Subcutaneous adipose tissue (tissue), 4 donors: Measurements from ENCODE around the gene ANXA5. TPM values are rescaled to one million over a fixed set of nuclear protein-coding genes. Genes with fewer than 3 reads are reported as not detected.

Experiments
- total RNA-seq, 4 donors: library from RNA; depleted of rRNA; stranded (reverse); fragments of >200 nt; gene quantifications; one replicate each; pipeline ENCODE4 v1.1.0, GENCODE V29; 2016
- TF ChIP-seq, protein P1 (sequence below): fragments of 450-650 bp; IDR thresholded peaks from one replicate; pipeline ENCODE4 v1.5.1; 2016; ENCODE audit warnings: low read depth, mild to moderate bottlenecking, control low read depth, antibody characterized with exemption, moderate library complexity

Gene ANXA5
- total RNA-seq, 4 donors from 2014 or later = 448 to 793 (median 575) TPM

- TF ChIP-seq, protein P1, sequence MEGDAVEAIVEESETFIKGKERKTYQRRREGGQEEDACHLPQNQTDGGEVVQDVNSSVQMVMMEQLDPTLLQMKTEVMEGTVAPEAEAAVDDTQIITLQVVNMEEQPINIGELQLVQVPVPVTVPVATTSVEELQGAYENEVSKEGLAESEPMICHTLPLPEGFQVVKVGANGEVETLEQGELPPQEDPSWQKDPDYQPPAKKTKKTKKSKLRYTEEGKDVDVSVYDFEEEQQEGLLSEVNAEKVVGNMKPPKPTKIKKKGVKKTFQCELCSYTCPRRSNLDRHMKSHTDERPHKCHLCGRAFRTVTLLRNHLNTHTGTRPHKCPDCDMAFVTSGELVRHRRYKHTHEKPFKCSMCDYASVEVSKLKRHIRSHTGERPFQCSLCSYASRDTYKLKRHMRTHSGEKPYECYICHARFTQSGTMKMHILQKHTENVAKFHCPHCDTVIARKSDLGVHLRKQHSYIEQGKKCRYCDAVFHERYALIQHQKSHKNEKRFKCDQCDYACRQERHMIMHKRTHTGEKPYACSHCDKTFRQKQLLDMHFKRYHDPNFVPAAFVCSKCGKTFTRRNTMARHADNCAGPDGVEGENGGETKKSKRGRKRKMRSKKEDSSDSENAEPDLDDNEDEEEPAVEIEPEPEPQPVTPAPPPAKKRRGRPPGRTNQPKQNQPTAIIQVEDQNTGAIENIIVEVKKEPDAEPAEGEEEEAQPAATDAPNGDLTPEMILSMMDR = no peak
Observed at GRCh38 chr4:121688701-121689100, 8.1 kb downstream of the ANXA5 start.

DNA sequence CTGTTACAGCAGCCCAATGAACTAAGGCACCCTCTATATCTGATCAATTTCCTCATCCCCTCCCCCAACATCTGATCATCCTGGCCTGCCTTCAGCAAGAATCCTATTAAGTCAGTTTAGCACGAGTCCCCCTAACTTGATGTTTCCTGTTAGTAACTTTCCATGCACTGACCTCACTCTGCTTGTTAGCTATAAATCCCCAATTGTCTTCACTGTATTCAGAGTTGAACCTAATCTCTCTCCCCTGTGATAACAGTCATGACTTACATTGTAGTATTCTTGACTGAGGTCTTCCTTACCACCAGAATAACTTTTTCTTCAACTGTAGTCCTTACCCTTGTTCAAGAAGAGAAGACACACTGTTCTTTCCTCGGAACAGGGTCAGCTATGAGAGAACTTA lies 8.5 kb downstream of the ANXA5 start:
- TF ChIP-seq, protein P1 = no peak

DNA sequence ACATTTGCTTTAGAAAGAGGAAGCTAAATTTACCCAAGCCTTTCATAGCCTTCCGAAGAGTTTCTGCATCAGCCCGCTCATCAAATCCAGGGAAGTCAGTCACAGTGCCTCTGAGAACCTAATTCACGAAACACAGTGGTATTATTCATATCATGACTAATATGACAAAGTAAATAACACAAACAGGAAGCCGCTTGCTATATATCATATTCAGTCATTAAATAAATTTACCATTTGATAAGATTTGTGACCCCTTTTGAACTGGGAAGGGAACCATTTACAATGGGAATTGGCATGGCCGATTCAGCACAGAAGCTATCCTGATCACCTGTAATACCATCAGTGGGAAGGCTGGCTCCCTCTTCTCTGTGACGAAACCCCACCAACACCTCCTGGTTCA lies 10.5 kb downstream of the ANXA5 start:
- TF ChIP-seq, protein P1 = no peak

- TF ChIP-seq, protein P1 = no peak
Observed at GRCh38 chr4:121685257-121685656, 11.5 kb downstream of the ANXA5 start.

DNA sequence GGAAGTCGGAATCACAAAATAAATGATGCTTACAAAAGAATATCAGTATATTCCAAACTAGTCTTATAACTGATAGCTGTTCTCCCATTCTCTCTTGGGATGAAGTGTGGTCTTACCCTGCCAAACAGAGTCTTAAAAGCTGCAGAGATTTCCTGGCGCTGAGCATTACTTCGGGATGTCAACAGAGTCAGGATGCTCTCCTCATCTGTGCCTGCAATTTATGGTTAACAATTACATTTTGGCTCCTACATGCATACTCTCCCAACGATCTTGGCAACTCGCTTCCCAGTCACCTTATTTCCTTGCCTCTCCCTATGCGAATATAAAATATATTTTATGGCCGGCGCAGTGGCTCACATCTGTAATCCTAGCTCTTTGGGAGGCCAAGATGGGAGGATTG lies 12.2 kb downstream of the ANXA5 start:
- TF ChIP-seq, protein P1 = no peak

- TF ChIP-seq, protein P1 = no peak
Observed at GRCh38 chr4:121684016-121684415, 12.8 kb downstream of the ANXA5 start.

- TF ChIP-seq, protein P1 = no peak
Observed at GRCh38 chr4:121680571-121680970, 16.2 kb downstream of the ANXA5 start.
